Activated CD4-positive, CD25-positive, alpha-beta regulatory T cell (primary cell): Measurements from ENCODE around the gene ANO9.
"Not testable (repeated sequence)": the region's sequence is repeated elsewhere in the genome, so short reads cannot be mapped to it uniquely, and the experiment has no call there.

Experiments used
- DNase-seq, 4 experiments: peaks; one replicate each; lab custom pipeline; 2025; lab: John Stamatoyannopoulos, UW

Gene ANO9

DNA sequence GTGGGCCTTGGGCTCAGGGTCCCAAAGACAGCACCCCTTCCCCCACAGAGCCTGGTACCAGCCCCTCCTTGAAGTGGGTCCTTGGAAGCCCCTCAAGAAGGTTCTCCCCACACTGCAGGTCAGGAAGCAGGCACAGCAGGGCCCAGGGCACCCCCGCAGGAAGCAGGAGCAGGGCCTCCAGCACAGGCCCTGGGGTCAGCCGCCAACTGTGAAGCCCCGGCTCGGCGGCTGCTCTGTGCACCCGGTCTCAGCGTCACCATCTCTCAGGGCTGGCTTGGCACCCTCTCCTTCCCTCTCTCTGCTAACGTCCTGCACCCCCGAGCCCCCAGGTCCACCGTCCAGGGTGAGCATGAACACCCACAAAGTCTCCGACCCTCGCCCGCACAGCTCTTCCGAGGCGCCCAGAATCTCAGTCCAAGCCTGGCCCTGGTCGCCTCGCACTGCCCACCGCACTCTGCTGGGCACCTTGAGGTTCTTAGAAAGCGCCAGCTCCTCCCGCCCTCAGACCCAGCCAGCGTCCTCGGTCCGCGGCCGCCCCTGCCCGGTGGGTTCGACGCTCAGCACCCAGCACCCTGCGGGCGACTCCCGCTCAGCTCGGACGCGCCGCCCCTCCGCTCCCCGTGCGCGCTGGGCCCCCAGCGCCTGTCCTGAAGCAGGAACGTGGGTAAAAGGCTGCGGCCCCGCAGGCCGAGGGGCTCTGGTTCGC, 25.6 kb downstream of the ANO9 start:
- no peak for DNase-seq

DNA sequence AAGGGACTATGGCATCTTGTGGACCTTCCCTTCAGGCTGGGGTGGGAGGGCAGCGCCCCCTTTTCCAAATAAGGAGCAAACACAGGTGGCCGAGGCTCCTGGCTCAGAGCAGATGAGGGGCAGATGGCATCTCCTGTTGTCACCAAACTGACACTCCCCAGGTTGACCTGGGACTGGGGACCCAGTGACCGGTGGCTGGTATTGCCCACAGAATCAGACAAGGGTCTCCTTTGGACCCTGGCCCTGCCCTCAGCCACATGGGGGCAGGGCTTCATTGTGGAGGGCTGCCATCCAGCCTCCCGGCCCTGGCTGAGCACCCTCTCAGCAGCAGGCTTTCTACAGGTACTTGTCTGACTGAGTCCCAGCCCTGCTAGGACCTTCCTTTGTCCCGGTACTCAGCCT, 26.2 kb downstream of the ANO9 start:
- DNase-seq, result no peak

DNA sequence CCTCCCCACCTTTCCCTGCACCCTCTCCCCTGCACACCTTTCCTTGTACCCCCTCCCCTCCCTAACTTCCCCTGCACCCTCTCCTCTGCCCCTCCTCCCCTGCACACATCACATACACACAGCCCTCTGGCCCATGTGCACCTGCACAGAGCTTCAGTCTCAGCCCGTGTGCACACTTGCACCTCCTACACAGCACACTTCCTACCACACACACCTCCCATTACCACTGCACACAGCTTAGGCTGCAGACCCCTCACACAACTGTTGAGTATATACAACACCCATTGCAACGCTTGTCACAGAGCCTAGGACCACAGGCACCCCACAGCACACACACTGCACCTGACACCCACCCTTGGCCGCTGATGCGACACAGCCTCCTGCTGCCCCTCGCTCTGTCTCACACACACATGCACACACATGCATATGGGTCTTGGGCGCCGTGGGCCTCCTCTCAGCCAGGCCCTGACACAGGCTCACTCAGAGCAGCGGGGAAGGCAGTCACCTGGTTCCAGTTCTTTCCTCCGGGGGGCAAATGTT, 27.4 kb downstream of the ANO9 start:
- DNase-seq, result no peak

DNA sequence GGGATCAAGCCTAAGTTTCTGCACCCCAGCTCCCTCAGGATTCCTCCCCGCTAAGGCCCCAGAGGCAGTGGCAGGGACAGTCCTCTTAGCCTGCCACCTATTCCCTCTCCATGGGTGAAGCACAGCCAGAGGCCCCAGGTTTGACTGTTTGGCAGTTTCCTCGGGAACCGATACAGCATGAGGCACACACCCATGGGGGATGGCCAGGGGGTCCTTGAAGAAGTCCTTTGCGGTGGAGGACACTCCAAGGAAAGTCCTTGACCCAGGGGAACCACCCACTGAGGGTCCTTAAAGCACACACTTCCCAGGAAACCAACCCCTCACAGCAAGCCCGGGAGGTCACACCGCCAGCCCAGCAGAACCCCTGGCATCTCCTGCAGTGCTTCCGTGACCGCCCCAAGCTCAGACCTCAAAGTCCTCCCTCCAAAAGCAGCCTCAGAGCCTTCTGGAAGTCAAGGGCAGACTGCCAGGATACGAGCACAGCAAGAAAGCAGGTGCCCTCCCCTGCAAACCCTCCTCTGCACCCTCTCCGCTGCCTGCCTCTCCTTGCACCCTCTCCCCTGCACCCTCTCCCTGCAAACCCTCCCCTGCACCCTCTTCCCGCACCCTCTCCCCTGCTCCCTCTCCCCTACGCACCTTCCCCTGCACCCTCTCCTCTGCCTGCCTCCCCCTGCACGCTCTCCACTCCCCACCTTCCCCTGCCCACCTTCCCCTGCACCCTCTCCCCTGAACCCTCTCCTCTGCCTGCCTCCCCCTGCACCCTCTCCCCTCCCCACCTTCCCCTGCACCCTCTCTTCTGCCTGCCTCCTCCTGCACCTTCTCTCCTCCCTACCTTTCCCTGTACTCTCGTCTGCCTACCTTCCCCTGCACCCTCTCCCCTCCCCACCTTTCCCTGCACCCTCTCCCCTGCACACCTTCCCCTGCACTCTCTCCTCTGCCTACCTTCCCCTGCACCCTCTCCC, 28.4 kb downstream of the ANO9 start:
- DNase-seq, result no peak

DNA sequence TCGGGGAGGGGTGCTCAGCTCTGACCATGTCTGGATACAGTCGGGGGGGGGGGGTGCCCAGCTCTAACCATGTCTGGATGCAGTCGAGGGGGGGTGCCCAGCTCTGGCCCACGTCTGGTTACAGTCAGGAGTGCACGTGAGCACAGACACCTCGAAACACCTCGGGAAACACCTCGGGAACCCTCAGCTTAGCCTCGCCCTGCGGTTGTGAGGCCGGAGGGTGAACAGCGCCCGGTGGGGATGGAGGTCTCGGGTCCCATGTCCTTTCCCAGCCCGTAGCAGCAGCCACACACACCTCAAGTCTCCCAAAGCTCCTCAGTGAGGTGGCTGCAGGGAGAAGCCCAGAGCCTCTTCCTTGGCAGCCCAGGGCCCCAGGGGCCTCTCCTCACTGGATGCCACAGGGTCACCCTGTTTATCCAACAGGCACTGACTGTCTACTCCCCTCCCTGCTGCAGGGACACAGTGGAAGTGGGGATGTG, 29.1 kb downstream of the ANO9 start:
- no peak for DNase-seq

DNA sequence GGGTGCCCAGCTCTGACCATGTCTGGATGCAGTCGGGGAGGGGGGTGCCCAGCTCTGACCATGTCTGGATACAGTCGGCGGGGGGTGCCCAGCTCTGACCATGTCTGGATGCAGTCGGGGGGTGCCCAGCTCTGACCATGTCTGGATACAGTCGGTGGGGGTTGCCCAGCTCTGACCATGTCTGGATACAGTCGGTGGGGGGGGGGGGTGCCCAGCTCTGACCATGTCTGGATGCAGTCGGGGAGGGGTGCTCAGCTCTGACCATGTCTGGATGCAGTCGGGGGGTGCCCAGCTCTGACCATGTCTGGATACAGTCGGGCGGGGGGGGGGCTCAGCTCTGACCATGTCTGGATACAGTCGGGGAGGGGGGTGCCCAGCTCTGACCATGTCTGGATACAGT, 30.3 kb downstream of the ANO9 start:
- DNase-seq, result not testable (repeated sequence)

DNA sequence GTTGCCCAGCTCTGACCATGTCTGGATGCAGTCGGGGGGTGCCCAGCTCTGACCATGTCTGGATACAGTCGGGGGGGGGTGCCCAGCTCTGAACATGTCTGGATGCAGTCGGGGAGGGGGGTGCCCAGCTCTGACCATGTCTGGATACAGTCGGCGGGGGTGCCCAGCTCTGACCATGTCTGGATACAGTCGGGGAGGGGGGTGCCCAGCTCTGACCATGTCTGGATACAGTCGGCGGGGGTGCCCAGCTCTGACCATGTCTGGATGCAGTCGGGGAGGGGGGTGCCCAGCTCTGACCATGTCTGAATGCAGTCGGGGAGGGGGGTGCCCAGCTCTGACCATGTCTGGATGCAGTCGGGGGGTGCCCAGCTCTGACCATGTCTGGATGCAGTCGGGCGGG, 31.1 kb downstream of the ANO9 start:
- DNase-seq, result not testable (repeated sequence)

DNA sequence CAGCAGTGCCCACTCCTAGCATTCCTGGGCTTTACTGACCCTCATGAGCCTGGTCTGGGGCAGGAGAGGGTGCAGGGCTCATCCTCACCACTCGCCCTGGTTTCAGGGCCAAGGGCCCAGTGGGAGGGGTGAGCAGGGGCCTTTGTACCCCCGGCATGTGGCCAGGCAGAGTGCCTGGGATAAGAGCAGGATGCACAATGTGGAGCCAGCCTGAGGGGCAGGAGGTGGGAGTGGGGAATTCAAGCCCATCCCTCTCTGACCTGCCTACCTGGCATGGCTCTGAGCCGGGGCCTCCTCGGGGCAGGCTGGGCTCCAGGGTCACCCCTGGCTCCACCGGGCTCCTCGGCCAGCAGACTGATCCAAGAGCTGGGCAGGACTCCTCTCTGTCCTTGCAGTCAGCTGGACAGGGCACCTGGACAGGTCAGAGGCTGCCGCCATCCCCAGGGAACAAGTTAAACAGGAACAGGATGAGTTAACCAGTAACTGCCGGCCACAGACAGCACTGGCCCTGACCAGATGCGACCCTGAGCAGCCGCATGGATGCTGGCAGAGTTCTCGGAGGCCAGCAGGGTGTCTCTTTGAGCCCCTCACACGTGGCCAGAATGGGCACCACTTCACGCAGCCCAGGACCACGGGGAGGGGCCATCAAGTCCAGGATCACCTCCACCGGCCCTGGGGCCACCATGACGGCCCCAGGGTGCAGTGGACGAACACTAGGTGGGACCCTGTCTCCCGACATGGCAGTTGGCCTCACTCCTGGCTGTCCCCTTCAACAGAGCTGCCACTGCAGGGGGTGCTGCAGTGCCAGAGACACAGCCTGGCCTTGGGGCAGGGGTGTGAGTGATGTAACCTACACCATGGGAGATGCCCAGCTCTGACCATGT, 32.0 kb downstream of the ANO9 start:
- DNase-seq, result no peak

DNA sequence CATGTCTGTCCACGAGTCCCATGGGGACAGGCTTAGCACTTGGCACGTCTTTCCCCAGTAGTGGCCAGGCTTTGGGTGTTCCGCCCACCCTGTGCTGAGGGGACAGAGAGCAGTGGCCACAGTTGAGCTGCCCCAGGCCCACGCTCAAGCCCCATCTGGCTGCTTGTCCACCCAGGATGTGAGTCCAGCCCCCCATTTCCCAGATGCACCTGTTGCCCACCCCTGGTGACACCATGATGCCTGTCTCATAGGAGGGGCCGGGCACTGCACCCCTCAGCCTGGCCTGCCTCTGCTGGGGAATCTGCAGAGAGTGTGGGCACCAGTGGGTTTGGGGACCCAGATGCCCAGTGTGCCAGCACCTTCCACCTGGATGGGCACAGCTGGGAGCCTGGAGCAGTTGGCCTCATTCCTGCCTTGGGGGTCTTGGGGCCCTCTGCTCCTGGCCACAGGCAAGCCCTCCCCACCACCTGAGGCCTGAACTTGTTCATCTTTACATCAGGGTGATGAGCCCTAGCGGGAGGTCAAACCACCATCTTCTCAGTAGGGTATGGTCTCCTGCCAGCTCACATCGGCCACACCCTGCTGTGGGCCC, 32.7 kb downstream of the ANO9 start:
- DNase-seq, result no peak

DNA sequence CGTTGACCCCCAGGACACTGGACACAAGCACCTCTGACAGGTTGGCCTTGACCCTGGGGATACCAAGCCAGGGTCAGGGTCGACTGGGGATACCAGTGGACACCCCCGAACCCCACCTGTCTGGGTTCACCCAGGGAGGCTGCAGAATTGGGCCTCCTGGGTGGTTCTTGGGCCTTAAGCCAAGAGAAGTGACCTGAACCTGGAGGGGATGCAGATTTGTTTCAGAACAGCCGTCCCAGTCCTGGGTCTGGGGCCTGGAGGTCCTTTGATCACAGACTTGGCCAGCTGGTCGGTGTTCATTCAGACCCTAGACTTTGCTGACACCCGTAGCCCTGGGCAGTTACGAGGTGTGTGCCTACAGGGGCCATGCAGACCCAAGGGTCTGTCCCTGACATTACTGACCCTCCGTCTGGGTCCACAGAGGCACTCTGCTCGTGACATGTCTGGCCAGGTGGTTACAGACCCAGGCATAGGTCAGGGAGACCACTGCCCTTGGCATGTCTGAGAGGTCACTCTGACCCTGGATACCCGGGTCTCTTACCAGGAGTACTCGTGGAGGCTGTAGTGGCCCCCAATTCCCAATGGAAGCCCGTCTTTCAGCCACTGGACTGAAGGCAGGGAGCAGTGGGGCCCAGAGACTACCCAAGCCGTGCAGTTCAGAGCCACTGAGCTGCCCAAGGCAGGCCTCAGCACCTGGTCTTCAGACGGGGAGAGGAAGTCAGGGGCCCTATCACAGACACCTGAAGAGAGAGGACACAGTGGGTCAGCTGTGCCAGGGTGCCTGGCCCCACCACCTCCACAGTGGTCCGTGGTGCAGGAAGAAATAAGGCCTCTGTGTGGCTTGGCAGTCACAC, 33.4 kb downstream of the ANO9 start:
- DNase-seq, result no peak

DNA sequence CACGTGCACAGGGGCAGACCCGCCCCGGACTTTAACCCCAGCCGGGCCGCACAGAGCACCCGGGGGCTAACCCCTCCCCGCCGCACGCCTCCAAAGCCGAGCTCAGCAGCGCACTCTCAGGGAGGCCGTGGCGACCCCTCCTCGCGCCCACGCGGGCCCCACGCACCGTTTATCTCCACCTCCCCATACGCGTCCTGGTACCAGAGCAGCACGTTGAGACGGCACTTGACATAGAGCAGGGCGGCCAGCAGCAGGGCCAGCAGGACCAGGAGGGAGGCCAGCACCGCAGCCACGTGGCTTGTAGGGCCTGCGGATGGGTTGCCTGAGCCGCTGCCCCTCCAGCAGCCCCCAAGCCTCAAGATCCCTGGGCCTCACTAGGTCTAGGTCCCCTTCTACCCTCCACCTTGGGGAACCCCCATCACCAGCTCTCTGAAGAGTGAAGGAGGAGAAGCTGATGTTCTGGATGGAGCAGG, 34.1 kb downstream of the ANO9 start:
- no peak for DNase-seq

DNA sequence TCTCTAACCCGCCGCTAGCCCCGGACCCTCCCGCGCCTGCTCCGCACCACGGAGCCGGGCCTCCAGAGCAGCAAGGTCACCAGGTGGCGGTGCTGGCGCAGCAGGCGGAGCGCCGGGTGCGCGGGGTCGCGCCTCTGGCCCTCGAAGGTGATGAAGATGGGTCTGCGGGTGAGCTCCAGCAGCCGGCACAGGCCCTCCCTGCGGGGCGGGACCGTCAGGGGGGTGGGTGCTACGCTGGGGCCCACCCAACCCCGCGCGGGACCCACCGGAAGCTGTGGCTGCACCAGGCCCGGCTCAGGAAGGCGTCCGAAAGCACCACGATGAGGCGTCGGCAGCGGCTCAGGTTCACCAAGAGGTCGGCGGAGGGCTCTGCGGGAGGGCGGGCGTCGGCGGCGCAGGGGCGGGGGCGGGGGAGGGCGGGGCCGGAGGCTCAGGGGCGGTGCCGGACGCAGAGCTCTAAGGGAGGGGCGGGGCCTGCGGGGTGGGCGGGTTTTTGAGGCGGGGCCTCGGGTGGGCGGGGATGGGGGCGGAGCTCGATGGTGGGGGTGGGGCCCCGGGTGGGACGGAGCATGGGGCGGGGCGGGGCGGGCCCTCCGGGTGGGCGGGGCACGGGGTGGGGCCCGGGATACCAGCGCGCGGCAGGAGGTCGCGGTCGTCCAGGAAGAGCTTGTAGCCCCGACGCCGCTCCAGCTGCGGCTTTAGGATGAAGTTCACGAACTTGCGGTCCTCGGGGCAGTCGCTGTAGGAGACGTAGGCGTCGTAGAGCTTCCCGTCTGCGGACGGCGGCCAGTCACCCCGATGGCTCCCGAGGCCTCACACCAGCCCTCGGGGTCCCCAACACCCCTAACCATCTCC, 34.8 kb downstream of the ANO9 start:
- DNase-seq, result peak; percentile 81 to 91 (median 88)

DNA sequence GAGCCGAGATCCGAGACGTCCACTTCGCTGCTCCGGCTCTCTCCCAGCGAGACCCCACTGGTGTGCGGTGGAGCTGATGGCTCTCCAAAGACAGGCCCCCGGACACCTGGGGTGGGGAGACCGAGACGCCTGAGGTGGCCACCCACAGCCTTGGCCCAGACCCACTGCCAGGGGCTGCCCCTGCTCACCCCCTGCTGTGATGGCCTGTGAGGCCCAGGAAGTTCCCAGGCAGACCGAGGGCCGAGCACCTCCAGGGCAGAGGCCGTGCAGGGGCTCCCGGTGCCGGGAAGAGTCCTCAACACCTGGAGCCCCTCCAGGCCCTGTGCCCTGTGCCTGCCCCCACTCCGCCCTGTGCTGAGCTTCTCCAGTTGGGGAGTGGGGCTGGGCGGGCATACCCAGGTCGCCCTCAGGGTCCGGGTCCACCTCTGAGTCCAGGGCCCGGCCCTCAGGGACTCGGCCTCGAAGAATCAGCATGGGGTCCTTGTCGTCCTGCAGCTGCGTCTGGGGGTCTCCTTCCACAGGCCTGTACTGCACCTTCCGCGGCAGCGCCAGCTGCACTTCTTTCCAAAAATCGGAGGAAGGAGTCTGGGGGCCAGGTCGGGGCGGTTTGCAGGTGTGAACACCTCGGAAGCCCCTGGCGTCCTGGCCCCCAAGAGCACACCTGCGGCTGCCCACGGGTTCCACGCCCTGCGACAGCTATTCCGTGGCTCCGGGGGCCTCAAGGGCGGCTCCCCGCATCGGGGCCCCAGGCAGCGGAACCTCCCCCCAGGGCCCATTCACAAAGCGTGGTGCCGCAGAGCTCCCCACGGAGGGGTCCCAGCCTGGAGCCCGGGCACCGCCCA, 35.6 kb downstream of the ANO9 start:
- no peak for DNase-seq

DNA sequence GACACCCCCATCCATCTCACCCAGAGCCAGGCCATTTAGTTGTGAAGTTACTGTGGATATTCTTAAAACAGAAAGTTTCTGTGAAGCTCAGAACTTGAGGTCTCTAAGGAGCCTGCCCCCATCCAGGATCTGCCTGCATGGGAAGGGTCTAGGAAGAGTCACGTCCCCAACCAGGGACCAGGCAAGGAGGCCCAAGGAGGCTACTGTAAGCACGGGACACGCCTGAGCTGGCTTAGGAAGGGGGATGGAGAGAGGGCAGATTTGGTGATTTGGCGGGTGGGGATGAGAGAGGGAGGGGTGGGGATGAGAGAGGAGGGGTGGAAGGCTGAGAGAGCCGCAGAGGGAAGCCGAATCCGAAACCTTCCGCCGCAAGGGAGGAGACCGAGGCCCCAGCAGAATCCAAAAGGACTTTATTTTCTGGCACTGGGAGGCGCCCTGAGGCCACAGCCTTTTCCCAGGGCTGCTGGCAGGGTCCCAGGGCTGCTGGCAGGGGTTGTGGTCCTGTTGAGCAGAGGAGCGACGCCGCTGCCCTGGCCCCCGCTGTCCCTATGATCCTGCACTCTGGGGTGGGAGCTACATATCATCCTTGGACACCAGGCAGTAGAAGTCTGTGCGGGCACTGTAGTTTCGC, 36.4 kb downstream of the ANO9 start:
- DNase-seq, result no peak

DNA sequence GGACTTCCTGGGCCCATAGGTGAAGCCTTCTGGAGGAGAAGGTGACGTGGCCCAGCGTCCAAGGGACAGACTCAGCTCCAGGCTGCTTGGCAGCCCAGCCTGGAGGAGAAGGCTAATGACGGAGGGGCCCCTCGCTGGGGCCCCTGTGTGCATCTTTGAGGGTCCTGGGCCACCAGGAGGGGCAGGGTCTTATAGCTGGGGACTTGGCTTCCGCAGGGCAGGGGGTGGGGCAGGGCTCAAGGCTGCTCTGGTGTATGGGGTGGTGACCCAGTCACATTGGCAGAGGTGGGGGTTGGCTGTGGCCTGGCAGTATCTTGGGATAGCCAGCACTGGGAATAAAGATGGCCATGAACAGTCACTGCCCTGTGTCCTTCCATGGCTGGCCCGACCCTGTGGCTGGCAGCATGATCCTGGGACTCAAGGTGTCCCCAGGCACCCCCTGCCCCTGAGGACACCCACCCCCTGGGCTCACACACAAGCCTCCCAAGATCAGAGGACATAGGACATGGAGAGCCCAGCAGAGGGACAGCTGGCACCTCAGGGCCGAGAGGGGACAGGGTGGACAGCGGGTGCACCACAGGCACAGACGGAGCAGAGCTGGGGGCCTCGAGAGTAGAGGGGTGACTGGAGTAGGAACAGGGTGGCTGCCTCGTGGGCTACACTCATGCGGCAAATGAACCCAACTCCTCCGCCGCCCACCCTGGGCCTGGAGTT, 37.1 kb downstream of the ANO9 start:
- no peak for DNase-seq

DNA sequence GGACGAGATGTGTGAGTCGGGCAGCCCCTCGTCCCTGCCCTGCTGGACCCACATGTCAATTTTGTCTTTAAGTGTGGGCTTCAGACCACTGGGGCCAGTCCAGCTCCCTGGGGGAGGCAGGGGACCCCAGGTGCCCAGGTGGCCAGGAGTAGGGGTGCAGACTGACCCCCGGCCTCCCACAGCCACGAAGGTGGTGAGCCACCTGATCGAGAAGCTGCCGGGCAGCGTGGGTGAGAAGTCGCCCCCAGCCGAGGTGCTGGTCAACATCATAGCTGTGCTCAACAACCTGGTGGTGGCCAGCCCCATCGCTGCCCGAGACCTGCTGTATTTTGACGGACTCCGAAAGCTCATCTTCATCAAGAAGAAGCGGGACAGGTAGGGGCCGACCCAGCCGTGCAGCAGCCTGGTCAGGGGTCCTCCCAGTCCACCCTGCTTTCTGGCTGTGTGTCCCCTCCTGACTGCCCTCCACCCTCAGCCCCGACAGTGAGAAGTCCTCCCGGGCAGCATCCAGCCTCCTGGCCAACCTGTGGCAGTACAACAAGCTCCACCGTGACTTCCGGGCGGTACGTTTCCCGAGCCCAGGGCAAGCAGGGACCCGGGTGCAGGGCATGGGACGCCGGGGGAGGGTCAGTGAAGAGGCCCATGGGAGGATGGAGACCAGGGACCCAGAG, 37.9 kb downstream of the ANO9 start:
- no peak for DNase-seq
